Common myeloid progenitor, CD34-positive (primary cell): ENCODE data around the gene APOL1.

ENCODE experiments used
- CTCF ChIA-PET: fragments of 350-600 bp; sonication (Branson Sonifier 250); formaldehyde crosslinking; loops from one replicate; lab custom pipeline; 2021; ENCODE audit warnings: antibody characterized with exemption; lab: Charles Lee
- POLR2A ChIA-PET: fragments of 350-600 bp; sonication (Branson Sonifier 250); formaldehyde crosslinking; loops from one replicate; lab custom pipeline; 2021; ENCODE audit warnings: antibody characterized with exemption; lab: Charles Lee
- DNase-seq, 3 donors: peaks; one replicate each; pipeline versions ENCODE4 v3.0.0 to v3.0.0-alpha.2; 2013
- H3K27ac ChIP-seq, 2 experiments: 1 replicate in 1 of 2; 2 replicates in 1 of 2; pipeline ENCODE4 v1.7.0; 2013; ENCODE audit warnings: inconsistent platforms in 2 of 2, low read length in 2 of 2, mild to moderate bottlenecking in 2 of 2, low read depth in 1 of 2, moderate library complexity in 1 of 2; ENCODE audit not compliant: severe bottlenecking in 2 of 2, insufficient read depth in 1 of 2, poor library complexity in 1 of 2
- H3K27me3 ChIP-seq, 5 experiments: replicated peaks in 2 of 5; 1 replicate in 3 of 5; 2 replicates in 2 of 5; pipeline versions ENCODE4 v1.6.1 to v1.7.0; 2013; ENCODE audit warnings: low read length in 4 of 5, mild to moderate bottlenecking in 2 of 5, moderate library complexity in 2 of 5, inconsistent platforms in 1 of 5; ENCODE audit not compliant: insufficient read depth in 5 of 5, control insufficient read depth in 4 of 5
- H3K36me3 ChIP-seq, 4 experiments: 1 replicate in 2 of 4; 2 replicates in 2 of 4; pipeline versions ENCODE4 v1.6.1 to v1.7.0; 2013; ENCODE audit warnings: low read length in 3 of 4, control low read depth in 1 of 4, mild to moderate bottlenecking in 1 of 4; ENCODE audit not compliant: control insufficient read depth in 4 of 4, insufficient read depth in 4 of 4
- H3K4me1 ChIP-seq, 4 experiments: 1 replicate in 3 of 4; 2 replicates in 1 of 4; pipeline versions ENCODE4 v1.6.1 to v1.7.1; 2013; ENCODE audit warnings: low read length in 3 of 4, mild to moderate bottlenecking in 3 of 4, control low read depth in 1 of 4, inconsistent platforms in 1 of 4, moderate library complexity in 1 of 4; ENCODE audit not compliant: control insufficient read depth in 4 of 4, insufficient read depth in 4 of 4; ENCODE audit errors: control extremely low read depth in 1 of 4
- H3K4me3 ChIP-seq, 7 experiments: 1 replicate in 4 of 7; 2 replicates in 3 of 7; pipeline versions ENCODE4 v1.5.1 to v1.7.0; 2013; ENCODE audit warnings: mild to moderate bottlenecking in 7 of 7, low read length in 6 of 7, moderate library complexity in 6 of 7, inconsistent platforms in 2 of 7, low read depth in 2 of 7, control low read depth in 1 of 7; ENCODE audit not compliant: insufficient read depth in 4 of 7, control insufficient read depth in 1 of 7; ENCODE audit errors: extremely low read depth in 1 of 7
- H3K9me3 ChIP-seq, 5 experiments: 1 replicate in 4 of 5; 2 replicates in 1 of 5; pipeline versions ENCODE4 v1.6.1 to v1.7.1; 2013; ENCODE audit warnings: low read length in 4 of 5, mild to moderate bottlenecking in 2 of 5, inconsistent platforms in 1 of 5, low read depth in 1 of 5, moderate library complexity in 1 of 5; ENCODE audit not compliant: control insufficient read depth in 4 of 5, insufficient read depth in 2 of 5; ENCODE audit errors: control extremely low read depth in 1 of 5
- WGBS: methylation state at CpG from one replicate; pipeline ENCODE4 v1.1.5; 2013; ENCODE audit not compliant: insufficient coverage; 5-methylcytosine and 5-hydroxymethylcytosine counted together

The APOL1 gene

DNA sequence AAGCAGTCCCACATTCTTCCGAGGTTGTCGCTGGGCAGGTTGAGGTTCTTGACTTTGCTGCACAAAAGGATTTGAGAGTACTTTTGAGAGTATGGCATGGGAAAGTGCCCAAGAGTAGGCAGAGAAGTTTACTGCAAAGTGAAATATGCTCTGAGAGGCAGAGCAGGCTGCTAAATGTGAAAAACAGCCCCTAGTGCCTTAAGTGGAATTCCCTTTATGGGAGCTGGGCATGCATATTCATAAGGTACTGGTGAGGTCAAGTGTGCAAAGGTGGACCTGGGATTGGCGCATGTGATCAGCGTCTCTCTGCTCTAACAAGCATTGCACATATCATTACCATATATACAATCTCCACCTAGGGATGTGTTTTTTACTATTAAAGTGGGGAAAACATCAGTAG, 39.3 kb upstream of the APOL1 start:
- H3K27ac ChIP-seq = no peak overlapping the region
- H3K4me3 ChIP-seq = no peak overlapping the region
- H3K4me1 ChIP-seq = peaks cover 6 to 41% (median 29%) of the 10 kb centered on the region in 4 experiments
- H3K36me3 ChIP-seq = no peaks in the 10 kb centered on the region
- 80% methylated on average over 2 of the region's 4 CpGs for WGBS
- POLR2A ChIA-PET = no interaction called here
- CTCF ChIA-PET = interaction anchor here (1.0 to 5.2 kb wide), 3 partner anchors 10 to 18 kb away, joined by 5 to 23 read pairs (median 7); partner anchors contain the start of gene APOL4
- no peaks in the 10 kb centered on the region for H3K27me3 ChIP-seq
- peaks cover 0 to 5% (median 0%) of the 10 kb centered on the region in 5 experiments for H3K9me3 ChIP-seq
- no peak for DNase-seq

DNA sequence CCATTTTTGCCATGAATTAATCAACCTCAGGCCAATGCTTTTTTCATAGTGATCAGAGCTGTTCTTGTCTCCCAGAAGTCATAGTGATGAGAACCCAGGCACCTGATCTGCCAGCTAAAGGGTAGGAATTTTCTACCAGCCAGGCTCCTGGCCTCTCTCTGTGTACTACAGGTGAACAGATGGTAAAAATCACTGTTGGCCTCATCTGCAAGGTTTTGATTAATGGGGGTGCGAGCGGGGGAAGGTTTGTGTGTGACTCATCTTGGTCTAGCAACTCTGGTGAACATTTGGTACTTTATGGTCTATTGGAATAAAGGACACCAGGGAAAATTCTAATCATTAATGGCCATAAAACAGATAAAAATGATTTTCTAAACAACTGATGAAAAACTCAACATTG, 37.0 kb upstream of the APOL1 start:
- POLR2A ChIA-PET = no interaction called here

DNA sequence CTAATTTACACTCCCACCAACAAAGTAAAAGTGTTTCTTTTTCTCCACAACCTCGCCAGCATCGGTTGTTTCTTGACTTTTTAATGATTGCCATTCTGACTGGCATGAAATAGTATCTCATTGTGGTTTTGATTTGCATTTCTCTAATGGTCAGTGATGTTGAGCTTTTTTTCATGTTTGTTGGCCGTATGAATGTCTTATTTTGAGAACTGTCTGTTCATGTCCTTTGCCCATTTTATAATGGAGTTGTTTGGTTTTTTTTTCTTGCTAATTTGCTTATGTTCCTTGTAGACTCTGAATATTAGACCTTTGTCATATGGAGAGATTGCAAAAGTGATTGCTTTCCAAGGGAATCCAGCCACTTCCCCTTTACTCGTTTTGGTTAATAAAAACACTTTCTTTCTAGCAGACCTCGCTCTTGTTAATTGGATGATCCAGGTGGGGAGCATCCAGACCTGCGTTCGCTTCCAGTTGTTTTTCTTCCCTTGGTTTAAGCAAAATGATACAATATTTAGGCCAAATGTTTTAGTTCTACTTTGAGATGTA, 34.2 kb upstream of the APOL1 start:
- H3K27me3 ChIP-seq = no peaks in the 10 kb centered on the region
- H3K4me3 ChIP-seq = no peak overlapping the region
- 86% methylated on average over 1 of the region's 7 CpGs for WGBS
- DNase-seq = no peak
- CTCF ChIA-PET = interaction anchor here (1.2 to 3.9 kb wide), 3 partner anchors 10 to 23 kb away, joined by 3 to 26 read pairs (median 4); no protein-coding TSS in a partner anchor
- POLR2A ChIA-PET = no interaction called here
- H3K4me1 ChIP-seq = peaks cover 0 to 6% (median under 1%) of the 10 kb centered on the region in 4 experiments
- no peaks in the 10 kb centered on the region for H3K36me3 ChIP-seq
- H3K27ac ChIP-seq = no peak overlapping the region
- no peaks in the 10 kb centered on the region for H3K9me3 ChIP-seq

More for the DNA sequence above, 37.0 kb upstream of the APOL1 start:
- no peak for DNase-seq
- H3K36me3 ChIP-seq = no peaks in the 10 kb centered on the region
- no CpG with 5 or more reads among the region's 2 CpGs for WGBS
- H3K4me1 ChIP-seq = peaks cover 2 to 34% (median 21%) of the 10 kb centered on the region in 4 experiments
- H3K27me3 ChIP-seq = no peaks in the 10 kb centered on the region
- CTCF ChIA-PET = interaction anchor here (0.5 to 5.2 kb wide), 6 partner anchors 13 to 62 kb away, joined by 3 to 26 read pairs (median 3); partner anchors contain the start of genes APOL2 and APOL4
- H3K4me3 ChIP-seq = no peak overlapping the region
- no peak overlapping the region for H3K27ac ChIP-seq
- no peaks in the 10 kb centered on the region for H3K9me3 ChIP-seq

GRCh38 chr22:36220451-36220921, 32.4 kb upstream of the APOL1 start:
- DNase-seq = no peak
- CTCF ChIA-PET = interaction anchor here (1.0 to 3.4 kb wide), 7 partner anchors 8 to 28 kb away, joined by 3 to 13 read pairs (median 4); partner anchors contain the start of gene APOL4
- WGBS = 90% methylated on average over 7 of the region's 9 CpGs

GRCh38 chr22:36221799-36222751, 30.9 kb upstream of the APOL1 start:
- no peaks in the 10 kb centered on the region for H3K9me3 ChIP-seq
- H3K36me3 ChIP-seq = no peaks in the 10 kb centered on the region
- ChIA-PET POLR2A (no interaction called here), CTCF (interaction anchor here (0.7 to 3.4 kb wide), 13 partner anchors 9 to 80 kb away, joined by 3 to 13 read pairs (median 3); partner anchors contain the start of genes APOL2 and APOL4)
- no peaks in the 10 kb centered on the region for H3K4me1 ChIP-seq
- H3K27me3 ChIP-seq = no peaks in the 10 kb centered on the region
- no peak overlapping the region for H3K27ac ChIP-seq
- 16% methylated on average over 4 of the region's 7 CpGs for WGBS
- peak; percentile 52 to 59 (median 52) for DNase-seq
- peak overlapping the region in 1 of 7 experiments; percentile 61 for H3K4me3 ChIP-seq

More at GRCh38 chr22:36220451-36220921, 32.4 kb upstream of the APOL1 start:
- POLR2A ChIA-PET = no interaction called here
- no peaks in the 10 kb centered on the region for H3K4me1 ChIP-seq
- no peak overlapping the region for H3K27ac ChIP-seq
- H3K27me3 ChIP-seq = no peaks in the 10 kb centered on the region
- no peaks in the 10 kb centered on the region for H3K9me3 ChIP-seq
- H3K4me3 ChIP-seq = no peak overlapping the region
- H3K36me3 ChIP-seq = no peaks in the 10 kb centered on the region

- peaks cover 2 to 8% (median 8%) of the 10 kb centered on the region in 4 experiments for H3K36me3 ChIP-seq
- H3K9me3 ChIP-seq = no peaks in the 10 kb centered on the region
- no peaks in the 10 kb centered on the region for H3K27me3 ChIP-seq
- ChIA-PET POLR2A (no interaction called here), CTCF (interaction anchor here (0.9 to 3.4 kb wide), 8 partner anchors 10 to 51 kb away, joined by 3 to 13 read pairs (median 6); partner anchors contain the start of genes APOL2 and APOL4)
- WGBS = 94% methylated on average over 8 of the region's 9 CpGs
- no peak overlapping the region for H3K4me3 ChIP-seq
- no peak for DNase-seq
- H3K27ac ChIP-seq = no peak overlapping the region
- H3K4me1 ChIP-seq = no peaks in the 10 kb centered on the region
These were observed 30.0 kb upstream of the APOL1 start for GRCh38 chr22:36222887-36223450.
